ENCODE results near the gene NUP58. TPM values are rescaled to one million over a fixed set of nuclear protein-coding genes. Genes with fewer than 3 reads are reported as not detected.

Gene NUP58
- total RNA-seq, 1 donor from 2014 or later, result 128 TPM

GRCh38 chr13:25378528-25378927, 77.1 kb downstream of the NUP58 start:
- no peak for DNase-seq

GRCh38 chr13:25379011-25379410, 77.6 kb downstream of the NUP58 start:
- no peak for DNase-seq

GRCh38 chr13:25380082-25380481, 78.7 kb downstream of the NUP58 start:
- DNase-seq, result no peak

- DNase-seq, result no peak
Measured at GRCh38 chr13:25380741-25381324, 79.4 kb downstream of the NUP58 start.

GRCh38 chr13:25384758-25385410, 83.5 kb downstream of the NUP58 start:
- DNase-seq, result peak; percentile 17

- DNase-seq, result no peak
Measured at GRCh38 chr13:25391932-25392331, 90.5 kb downstream of the NUP58 start.

Other genes with a start within 250 kb of the NUP58 start
- gene PABPC3, start 205.5 kb upstream of the NUP58 start, total RNA-seq, result 0.21 TPM
- gene AMER2, start 129.3 kb upstream of the NUP58 start, total RNA-seq, result 0.62 TPM
- 18.9 TPM for gene MTMR6, start 14.1 kb upstream of the NUP58 start, total RNA-seq
- 1.8 TPM for gene ATP8A2, start 70.3 kb downstream of the NUP58 start, total RNA-seq

All from tongue (tissue), 2 donors.